ENCODE data around the gene XPR1.

DNA sequence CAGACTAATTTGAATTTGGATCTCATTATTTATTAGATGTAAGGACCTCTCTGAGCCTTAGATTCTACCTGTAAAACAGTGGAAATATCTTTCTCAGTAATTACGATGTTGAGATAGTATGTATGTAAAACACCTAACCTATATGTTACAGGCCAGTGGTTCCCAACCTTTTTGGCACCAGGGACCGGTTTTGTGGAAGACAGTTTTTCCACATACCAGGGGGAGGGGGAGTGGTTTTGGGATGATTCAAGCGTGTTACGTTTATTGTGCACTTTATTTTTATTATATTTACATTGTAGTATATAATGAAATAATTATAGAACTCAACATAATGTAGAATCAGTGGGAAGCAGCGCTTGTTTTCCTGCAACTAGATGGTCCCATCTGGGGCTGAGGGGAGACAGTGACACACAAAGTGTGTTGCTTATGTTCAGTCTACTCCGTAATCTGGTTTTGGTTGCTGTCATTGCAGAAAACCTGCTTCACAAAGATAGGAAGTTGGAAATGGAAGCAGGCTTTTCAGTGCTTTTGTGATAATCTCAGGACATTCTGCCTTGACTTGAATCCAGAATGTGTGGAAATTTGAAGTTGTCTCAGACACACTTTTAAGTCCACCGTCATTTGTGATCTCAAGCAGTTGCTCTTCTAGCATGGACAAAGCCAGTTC is 12.8 kb downstream of the XPR1 start:
- TF ChIP-seq, protein P1, sequence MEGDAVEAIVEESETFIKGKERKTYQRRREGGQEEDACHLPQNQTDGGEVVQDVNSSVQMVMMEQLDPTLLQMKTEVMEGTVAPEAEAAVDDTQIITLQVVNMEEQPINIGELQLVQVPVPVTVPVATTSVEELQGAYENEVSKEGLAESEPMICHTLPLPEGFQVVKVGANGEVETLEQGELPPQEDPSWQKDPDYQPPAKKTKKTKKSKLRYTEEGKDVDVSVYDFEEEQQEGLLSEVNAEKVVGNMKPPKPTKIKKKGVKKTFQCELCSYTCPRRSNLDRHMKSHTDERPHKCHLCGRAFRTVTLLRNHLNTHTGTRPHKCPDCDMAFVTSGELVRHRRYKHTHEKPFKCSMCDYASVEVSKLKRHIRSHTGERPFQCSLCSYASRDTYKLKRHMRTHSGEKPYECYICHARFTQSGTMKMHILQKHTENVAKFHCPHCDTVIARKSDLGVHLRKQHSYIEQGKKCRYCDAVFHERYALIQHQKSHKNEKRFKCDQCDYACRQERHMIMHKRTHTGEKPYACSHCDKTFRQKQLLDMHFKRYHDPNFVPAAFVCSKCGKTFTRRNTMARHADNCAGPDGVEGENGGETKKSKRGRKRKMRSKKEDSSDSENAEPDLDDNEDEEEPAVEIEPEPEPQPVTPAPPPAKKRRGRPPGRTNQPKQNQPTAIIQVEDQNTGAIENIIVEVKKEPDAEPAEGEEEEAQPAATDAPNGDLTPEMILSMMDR (IDR thresholded peaks at IDR 0.05 in 2 of 3, conservative IDR thresholded peaks at IDR 0.05 in 1 of 3; ENCODE audit: borderline replicate concordance in 1 of 3, insufficient read depth in 1 of 3, low read depth in 2 of 3, low read length in 2 of 3) = no peak
- TF ChIP-seq CEBPB (IDR thresholded peaks at IDR 0.05; ENCODE audit: low read depth) (no peak), POLR2A (IDR thresholded peaks at IDR 0.05; ENCODE audit: borderline replicate concordance, extremely low read depth, insufficient read depth, insufficient read length) (no peak), ZNF274 (IDR thresholded peaks at IDR 0.05; ENCODE audit: low read depth, low read length) (no peak), EGR1 (IDR thresholded peaks at IDR 0.05; ENCODE audit: low read depth) (no peak), EZH2 (IDR thresholded peaks at IDR 0.05) (no peak), ZFX (IDR thresholded peaks at IDR 0.05) (no peak), RAD21 (IDR thresholded peaks at IDR 0.05; ENCODE audit: low read depth) (no peak), EZH2phosphoT487 (IDR thresholded peaks at IDR 0.05; ENCODE audit: borderline replicate concordance) (no peak), POLR2AphosphoS5 (IDR thresholded peaks at IDR 0.05; ENCODE audit: low read depth, low read length) (no peak), TCF7L2 (IDR thresholded peaks at IDR 0.05; ENCODE audit: borderline replicate concordance, extremely low read depth, insufficient read depth, insufficient read length) (no peak)
- TF ChIP-seq, protein P2, sequence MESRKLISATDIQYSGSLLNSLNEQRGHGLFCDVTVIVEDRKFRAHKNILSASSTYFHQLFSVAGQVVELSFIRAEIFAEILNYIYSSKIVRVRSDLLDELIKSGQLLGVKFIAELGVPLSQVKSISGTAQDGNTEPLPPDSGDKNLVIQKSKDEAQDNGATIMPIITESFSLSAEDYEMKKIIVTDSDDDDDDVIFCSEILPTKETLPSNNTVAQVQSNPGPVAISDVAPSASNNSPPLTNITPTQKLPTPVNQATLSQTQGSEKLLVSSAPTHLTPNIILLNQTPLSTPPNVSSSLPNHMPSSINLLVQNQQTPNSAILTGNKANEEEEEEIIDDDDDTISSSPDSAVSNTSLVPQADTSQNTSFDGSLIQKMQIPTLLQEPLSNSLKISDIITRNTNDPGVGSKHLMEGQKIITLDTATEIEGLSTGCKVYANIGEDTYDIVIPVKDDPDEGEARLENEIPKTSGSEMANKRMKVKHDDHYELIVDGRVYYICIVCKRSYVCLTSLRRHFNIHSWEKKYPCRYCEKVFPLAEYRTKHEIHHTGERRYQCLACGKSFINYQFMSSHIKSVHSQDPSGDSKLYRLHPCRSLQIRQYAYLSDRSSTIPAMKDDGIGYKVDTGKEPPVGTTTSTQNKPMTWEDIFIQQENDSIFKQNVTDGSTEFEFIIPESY (IDR thresholded peaks at IDR 0.05; ENCODE audit: extremely low read depth, insufficient replicate concordance, low read length) = no peak
- TF ChIP-seq, protein P3, sequence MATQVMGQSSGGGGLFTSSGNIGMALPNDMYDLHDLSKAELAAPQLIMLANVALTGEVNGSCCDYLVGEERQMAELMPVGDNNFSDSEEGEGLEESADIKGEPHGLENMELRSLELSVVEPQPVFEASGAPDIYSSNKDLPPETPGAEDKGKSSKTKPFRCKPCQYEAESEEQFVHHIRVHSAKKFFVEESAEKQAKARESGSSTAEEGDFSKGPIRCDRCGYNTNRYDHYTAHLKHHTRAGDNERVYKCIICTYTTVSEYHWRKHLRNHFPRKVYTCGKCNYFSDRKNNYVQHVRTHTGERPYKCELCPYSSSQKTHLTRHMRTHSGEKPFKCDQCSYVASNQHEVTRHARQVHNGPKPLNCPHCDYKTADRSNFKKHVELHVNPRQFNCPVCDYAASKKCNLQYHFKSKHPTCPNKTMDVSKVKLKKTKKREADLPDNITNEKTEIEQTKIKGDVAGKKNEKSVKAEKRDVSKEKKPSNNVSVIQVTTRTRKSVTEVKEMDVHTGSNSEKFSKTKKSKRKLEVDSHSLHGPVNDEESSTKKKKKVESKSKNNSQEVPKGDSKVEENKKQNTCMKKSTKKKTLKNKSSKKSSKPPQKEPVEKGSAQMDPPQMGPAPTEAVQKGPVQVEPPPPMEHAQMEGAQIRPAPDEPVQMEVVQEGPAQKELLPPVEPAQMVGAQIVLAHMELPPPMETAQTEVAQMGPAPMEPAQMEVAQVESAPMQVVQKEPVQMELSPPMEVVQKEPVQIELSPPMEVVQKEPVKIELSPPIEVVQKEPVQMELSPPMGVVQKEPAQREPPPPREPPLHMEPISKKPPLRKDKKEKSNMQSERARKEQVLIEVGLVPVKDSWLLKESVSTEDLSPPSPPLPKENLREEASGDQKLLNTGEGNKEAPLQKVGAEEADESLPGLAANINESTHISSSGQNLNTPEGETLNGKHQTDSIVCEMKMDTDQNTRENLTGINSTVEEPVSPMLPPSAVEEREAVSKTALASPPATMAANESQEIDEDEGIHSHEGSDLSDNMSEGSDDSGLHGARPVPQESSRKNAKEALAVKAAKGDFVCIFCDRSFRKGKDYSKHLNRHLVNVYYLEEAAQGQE (IDR thresholded peaks at IDR 0.05; ENCODE audit: low read depth) = no peak

Data from HCT116 (cell line).